OCI-LY7 (cell line): ENCODE measurements around the gene CCIN. TPM values are rescaled to one million over a fixed set of nuclear protein-coding genes. Genes with fewer than 3 reads are reported as not detected.

Experiments
- BruUV-seq: library from RNA; stranded (reverse); fragments of 400-500 nt; replicated peaks from 2 replicates; lab custom pipeline; 2021; lab: Mats Ljungman, UMichigan
- CTCF ChIA-PET: fragments of 300-600 bp; sonication (Branson Sonifier 250); formaldehyde crosslinking; loops from one replicate; lab custom pipeline; 2022; ENCODE audit warnings: antibody characterized with exemption; ENCODE audit not compliant: unreplicated experiment; lab: Charles Lee
- POLR2A ChIA-PET: fragments of 300-600 bp; sonication (Branson Sonifier 250); formaldehyde crosslinking; loops from one replicate; lab custom pipeline; 2022; ENCODE audit warnings: antibody characterized with exemption; lab: Charles Lee
- DNase-seq: peaks from one replicate; pipeline ENCODE4 v3.0.0-alpha.2; 2015; ENCODE audit warnings: low spot score
- H2AFZ ChIP-seq: fragments of 200-600 bp; sonication (generic), shearing (Covaris generic); 2 replicates; pipeline ENCODE4 v1.6.1; 2014; ENCODE audit warnings: mild to moderate bottlenecking, antibody characterized with exemption, low read length, moderate library complexity
- H3K27ac ChIP-seq: fragments of 200-600 bp; sonication (generic); 2 replicates; pipeline ENCODE4 v1.5.1; 2014; ENCODE audit warnings: mixed run types, low read depth, mild to moderate bottlenecking, moderate library complexity, low read length, inconsistent platforms; ENCODE audit not compliant: poor library complexity, severe bottlenecking
- H3K36me3 ChIP-seq: fragments of 200-600 bp; sonication (generic); 2 replicates; pipeline ENCODE4 v1.6.1; 2014; ENCODE audit warnings: mild to moderate bottlenecking, antibody characterized with exemption, low read length, moderate library complexity, mixed read lengths; ENCODE audit not compliant: insufficient read depth
- H3K4me1 ChIP-seq: fragments of 200-600 bp; sonication (generic); 2 replicates; pipeline ENCODE4 v1.5.1; 2014; ENCODE audit warnings: mild to moderate bottlenecking, low read length; ENCODE audit not compliant: insufficient read depth, poor library complexity, severe bottlenecking
- H3K4me2 ChIP-seq: fragments of 200-600 bp; sonication (generic); 2 replicates; pipeline ENCODE4 v1.6.1; 2014; ENCODE audit warnings: mild to moderate bottlenecking, low read length
- H3K4me3 ChIP-seq: fragments of 200-600 bp; sonication (generic); 2 replicates; pipeline ENCODE4 v1.5.1; 2014; ENCODE audit warnings: mild to moderate bottlenecking, low read depth, low read length; ENCODE audit not compliant: poor library complexity, severe bottlenecking
- H3K79me2 ChIP-seq: fragments of 200-600 bp; sonication (generic); 2 replicates; pipeline ENCODE4 v1.6.1; 2016; ENCODE audit warnings: low read depth, mild to moderate bottlenecking, low read length, moderate library complexity, mixed read lengths; ENCODE audit not compliant: insufficient read depth
- H3K9me2 ChIP-seq: fragments of 200-600 bp; sonication (generic); 2 replicates; pipeline ENCODE4 v1.6.1; 2016; ENCODE audit warnings: mild to moderate bottlenecking, low read length, mixed read lengths; ENCODE audit not compliant: insufficient read depth
- H3K9me3 ChIP-seq: fragments of 200-600 bp; sonication (generic); 2 replicates; pipeline ENCODE4 v1.6.1; 2014; ENCODE audit warnings: mild to moderate bottlenecking, mixed run types, low read length, mixed read lengths
- H4K20me1 ChIP-seq: fragments of 200-600 bp; sonication (generic); 2 replicates; pipeline ENCODE4 v1.6.1; 2014; ENCODE audit warnings: mild to moderate bottlenecking, antibody characterized with exemption, low read length, moderate library complexity, mixed read lengths; ENCODE audit not compliant: insufficient read depth
- EZH2phosphoT487 ChIP-seq: fragments of 200-600 bp; sonication (generic); IDR thresholded peaks from 2 replicates; pipeline ENCODE4 v1.6.1; 2018; ENCODE audit warnings: low read depth, borderline replicate concordance, mild to moderate bottlenecking, mixed run types, antibody characterized with exemption, low read length, moderate library complexity, mixed read lengths
- intact Hi-C: fragments of 100-400 bp; cut with micrococcal nuclease; formaldehyde crosslinking; loops from one replicate; pipeline ENCODE4 v1.10.0; 2022; ENCODE audit not compliant: unreplicated experiment
- total RNA-seq, 2 experiments: library from RNA; depleted of rRNA in 1 of 2; stranded (reverse); fragments of >200 nt in 1 of 2; shearing (Covaris generic) in 1 of 2; gene quantifications; 2 replicates each; pipeline ENCODE4 v1.2.3, GENCODE V29; 2014 to 2022
- TF ChIP-seq, protein P1 (sequence below): fragments of 200-600 bp; sonication (generic); conservative IDR thresholded peaks from 2 replicates; pipeline ENCODE4 v1.5.1; 2014; ENCODE audit warnings: mild to moderate bottlenecking, antibody characterized with exemption, low read length, moderate library complexity, mixed read lengths

CCIN gene
- total RNA-seq, 2 experiments from 2014 or later, result not detected

DNA sequence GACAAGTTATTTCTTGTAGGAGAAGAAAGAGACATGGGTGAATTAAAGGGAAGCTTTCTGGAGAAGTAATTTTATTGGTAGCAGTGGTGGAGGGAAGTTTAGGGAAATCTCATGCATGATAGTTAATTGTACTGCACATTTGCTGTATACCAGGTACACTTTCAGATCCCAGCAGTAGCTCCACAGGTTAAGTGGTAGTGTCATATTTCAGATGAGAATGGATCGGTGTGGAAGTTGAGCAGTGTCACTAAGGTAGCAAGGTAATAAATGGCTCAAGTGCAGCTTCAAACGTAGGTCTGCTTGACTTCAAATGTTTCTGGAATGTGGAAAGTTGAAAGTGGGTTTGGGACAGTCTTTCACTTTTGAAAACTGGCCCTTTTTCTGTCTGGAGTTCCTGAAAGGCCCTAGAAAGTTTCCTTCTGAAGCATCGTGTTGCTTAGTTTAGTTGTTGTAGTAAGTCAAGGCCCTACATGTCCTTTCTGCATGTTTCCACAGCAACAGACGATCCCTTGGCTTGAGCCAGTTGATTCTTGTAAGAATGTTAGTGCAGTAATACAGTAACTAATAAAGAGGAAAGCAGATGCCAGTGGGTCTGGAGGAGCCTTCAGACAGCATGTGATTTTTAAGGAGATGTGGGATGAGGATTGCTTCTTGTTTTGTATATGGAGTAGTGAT lies 25.3 kb downstream of the CCIN start:
- Histone ChIP-seq H3K9me3 (no peaks in the 10 kb centered on the region), H2AFZ (no peak overlapping the region), H3K4me2 (peak overlapping the region; percentile 10; the same call in 1 of the 2 replicates), H3K79me2 (peaks cover 65% of the 10 kb centered on the region), H3K4me1 (peaks cover 34% of the 10 kb centered on the region), H4K20me1 (peaks cover 32% of the 10 kb centered on the region), H3K9me2 (no peaks in the 10 kb centered on the region), H3K27ac (no peak overlapping the region), H3K36me3 (peaks cover 65% of the 10 kb centered on the region), H3K4me3 (no peak overlapping the region)
- no peak for TF ChIP-seq EZH2phosphoT487
- TF ChIP-seq, protein P1, sequence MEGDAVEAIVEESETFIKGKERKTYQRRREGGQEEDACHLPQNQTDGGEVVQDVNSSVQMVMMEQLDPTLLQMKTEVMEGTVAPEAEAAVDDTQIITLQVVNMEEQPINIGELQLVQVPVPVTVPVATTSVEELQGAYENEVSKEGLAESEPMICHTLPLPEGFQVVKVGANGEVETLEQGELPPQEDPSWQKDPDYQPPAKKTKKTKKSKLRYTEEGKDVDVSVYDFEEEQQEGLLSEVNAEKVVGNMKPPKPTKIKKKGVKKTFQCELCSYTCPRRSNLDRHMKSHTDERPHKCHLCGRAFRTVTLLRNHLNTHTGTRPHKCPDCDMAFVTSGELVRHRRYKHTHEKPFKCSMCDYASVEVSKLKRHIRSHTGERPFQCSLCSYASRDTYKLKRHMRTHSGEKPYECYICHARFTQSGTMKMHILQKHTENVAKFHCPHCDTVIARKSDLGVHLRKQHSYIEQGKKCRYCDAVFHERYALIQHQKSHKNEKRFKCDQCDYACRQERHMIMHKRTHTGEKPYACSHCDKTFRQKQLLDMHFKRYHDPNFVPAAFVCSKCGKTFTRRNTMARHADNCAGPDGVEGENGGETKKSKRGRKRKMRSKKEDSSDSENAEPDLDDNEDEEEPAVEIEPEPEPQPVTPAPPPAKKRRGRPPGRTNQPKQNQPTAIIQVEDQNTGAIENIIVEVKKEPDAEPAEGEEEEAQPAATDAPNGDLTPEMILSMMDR, result no peak
- POLR2A ChIA-PET, result no interaction called here
- CTCF ChIA-PET, result no interaction called here
- no peak for DNase-seq
- BruUV-seq, result no TSS peak
- intact Hi-C loops, result loop anchor here (5.0 kb wide), 1 partner anchor 48 kb away; no protein-coding TSS in a partner anchor

DNA sequence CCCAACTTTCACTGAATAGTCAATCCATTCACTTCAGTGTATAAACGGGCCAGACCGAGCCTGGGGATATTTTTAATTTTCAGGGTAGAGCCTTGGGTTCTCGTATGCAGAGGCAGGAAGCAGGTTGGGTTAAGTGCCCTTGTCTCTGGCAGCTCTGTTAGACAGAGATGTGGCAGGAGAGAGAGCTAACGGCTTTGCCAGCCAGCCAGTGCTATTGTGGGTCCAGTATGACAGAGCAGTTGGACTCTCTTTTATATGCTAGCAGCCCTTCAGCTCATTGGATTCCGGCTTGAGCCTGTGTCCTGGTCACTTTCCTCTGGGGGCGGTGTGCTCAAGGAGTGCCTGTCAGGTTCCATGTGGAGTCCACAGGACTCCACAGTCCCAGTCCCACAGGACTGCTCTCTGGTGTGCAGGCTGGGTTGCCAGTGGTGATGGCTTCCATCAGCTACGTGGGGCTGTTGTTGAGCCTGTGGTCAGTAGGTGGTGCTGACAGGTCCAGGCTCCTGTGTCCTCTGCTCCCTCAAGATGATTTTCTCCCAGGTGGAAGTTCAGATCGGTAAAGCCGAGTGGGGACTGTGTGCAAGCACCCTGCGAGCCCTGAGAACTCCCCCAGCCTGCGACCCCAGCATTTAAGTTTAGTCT lies 35.8 kb downstream of the CCIN start:
- ChIA-PET CTCF (no interaction called here), POLR2A (interaction anchor here (0.5 to 3.5 kb wide), 2 partner anchors 14 to 70 kb away, joined by 3 to 17 read pairs; partner anchors contain the start of gene CLTA)
- intact Hi-C loops, result no loop called here
- TF ChIP-seq, protein P1, result 0 out of 2 replicates have a peak, but pooled peaks have one; percentile 23
- no peak for TF ChIP-seq EZH2phosphoT487
- H3K79me2 ChIP-seq, result peaks cover 14% of the 10 kb centered on the region; the same call in 1 of the 2 replicates
- DNase-seq, result no peak
- no peak overlapping the region for H2AFZ ChIP-seq
- peaks cover 12% of the 10 kb centered on the region for H4K20me1 ChIP-seq
- H3K9me3 ChIP-seq, result no peaks in the 10 kb centered on the region
- H3K9me2 ChIP-seq, result no peaks in the 10 kb centered on the region
- H3K27ac ChIP-seq, result no peak overlapping the region
- no peak overlapping the region for H3K4me2 ChIP-seq
- no peak overlapping the region for H3K4me3 ChIP-seq
- no peaks in the 10 kb centered on the region for H3K4me1 ChIP-seq
- BruUV-seq, result no TSS peak
- H3K36me3 ChIP-seq, result peaks cover 99% of the 10 kb centered on the region

DNA sequence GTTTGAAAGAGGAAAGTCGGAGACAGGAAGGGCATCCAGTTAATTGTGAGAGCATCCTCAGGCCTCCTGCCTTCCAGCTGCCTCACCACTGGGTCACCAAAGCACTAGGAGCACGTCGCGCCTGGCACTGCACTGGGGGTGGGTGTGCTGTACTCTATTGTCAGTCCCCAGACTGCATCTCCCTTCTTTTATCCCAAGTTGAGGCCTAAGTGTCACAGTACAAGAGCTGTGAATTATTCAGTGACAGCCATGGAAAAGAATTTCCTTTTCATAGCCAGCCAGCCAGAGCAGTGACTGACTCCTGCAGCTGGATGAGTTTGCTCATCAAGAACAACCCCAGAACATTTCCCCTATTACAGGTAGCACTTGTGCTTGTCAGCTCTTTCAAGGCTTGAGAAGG lies 37.8 kb downstream of the CCIN start:
- Histone ChIP-seq H3K36me3 (peaks cover 99% of the 10 kb centered on the region), H3K9me2 (no peaks in the 10 kb centered on the region), H3K27ac (no peak overlapping the region), H3K4me1 (no peaks in the 10 kb centered on the region), H4K20me1 (peaks cover 11% of the 10 kb centered on the region), H3K4me2 (no peak overlapping the region), H2AFZ (no peak overlapping the region), H3K4me3 (no peak overlapping the region), H3K9me3 (no peaks in the 10 kb centered on the region), H3K79me2 (peaks cover 14% of the 10 kb centered on the region; the same call in 1 of the 2 replicates)
- ChIA-PET CTCF (no interaction called here), POLR2A (interaction anchor here (1.0 to 3.5 kb wide), 2 partner anchors 16 to 137 kb away, joined by 4 to 17 read pairs; partner anchors contain the start of gene CLTA)
- intact Hi-C loops, result no loop called here
- BruUV-seq, result no TSS peak
- TF ChIP-seq, protein P1, result no peak
- TF ChIP-seq EZH2phosphoT487, result no peak
- no peak for DNase-seq
